Measurements from ENCODE around the gene HSCB.

The HSCB gene

GRCh38 chr22:28780296-28780695 lies 38.5 kb downstream of the HSCB start:
- no peak overlapping the region for H3K4me3 ChIP-seq (ENCODE audit: low read depth, low read length, poor library complexity, severe bottlenecking)
- H3K9me3 ChIP-seq (ENCODE audit: low read length): no peaks in the 10 kb centered on the region
- H3K27ac ChIP-seq (ENCODE audit: low read depth, low read length, poor library complexity, severe bottlenecking): no peak overlapping the region
- no peaks in the 10 kb centered on the region for H4K20me1 ChIP-seq (ENCODE audit: insufficient read depth, low read length)
- peaks cover 68% of the 10 kb centered on the region for H3K36me3 ChIP-seq (ENCODE audit: insufficient read depth, low read length)
- H3K9me2 ChIP-seq (ENCODE audit: low read depth, low read length): no peaks in the 10 kb centered on the region
- TF ChIP-seq EZH2 (IDR thresholded peaks at IDR 0.05; ENCODE audit: borderline replicate concordance, low read length) (no peak), CTCF (IDR thresholded peaks at IDR 0.05; ENCODE audit: low read length) (no peak)
- H3F3A ChIP-seq (ENCODE audit: insufficient read depth, low read length): no peaks in the 10 kb centered on the region
- H3K9ac ChIP-seq (ENCODE audit: low read length): no peak overlapping the region
- H3K27me3 ChIP-seq (ENCODE audit: insufficient read depth, low read length): no peaks in the 10 kb centered on the region
- no peak overlapping the region for H2AFZ ChIP-seq (ENCODE audit: low read length)
- H3K79me2 ChIP-seq (ENCODE audit: insufficient read depth, low read length): peaks cover 9% of the 10 kb centered on the region
- H3K4me1 ChIP-seq (ENCODE audit: insufficient read depth, low read length, severe bottlenecking): no peaks in the 10 kb centered on the region
- no peak overlapping the region for H3K4me2 ChIP-seq (ENCODE audit: low read length)

GRCh38 chr22:28783786-28784671 lies 42.2 kb downstream of the HSCB start:
- H3K9me2 ChIP-seq (ENCODE audit: low read depth, low read length): no peaks in the 10 kb centered on the region
- no peaks in the 10 kb centered on the region for H4K20me1 ChIP-seq (ENCODE audit: insufficient read depth, low read length)
- H3K79me2 ChIP-seq (ENCODE audit: insufficient read depth, low read length): no peaks in the 10 kb centered on the region
- no peak overlapping the region for H3K27ac ChIP-seq (ENCODE audit: low read depth, low read length, poor library complexity, severe bottlenecking)
- no peak overlapping the region for H3K4me3 ChIP-seq (ENCODE audit: low read depth, low read length, poor library complexity, severe bottlenecking)
- no peaks in the 10 kb centered on the region for H3K27me3 ChIP-seq (ENCODE audit: insufficient read depth, low read length)
- H3F3A ChIP-seq (ENCODE audit: insufficient read depth, low read length): no peaks in the 10 kb centered on the region
- no peak overlapping the region for H3K9ac ChIP-seq (ENCODE audit: low read length)
- H3K36me3 ChIP-seq (ENCODE audit: insufficient read depth, low read length): peaks cover 86% of the 10 kb centered on the region
- no peak overlapping the region for H2AFZ ChIP-seq (ENCODE audit: low read length)
- no peak overlapping the region for H3K4me2 ChIP-seq (ENCODE audit: low read length)
- H3K4me1 ChIP-seq (ENCODE audit: insufficient read depth, low read length, severe bottlenecking): no peaks in the 10 kb centered on the region
- no peaks in the 10 kb centered on the region for H3K9me3 ChIP-seq (ENCODE audit: low read length)
- TF ChIP-seq CTCF (IDR thresholded peaks at IDR 0.05; ENCODE audit: low read length): no peak
- TF ChIP-seq EZH2 (IDR thresholded peaks at IDR 0.05; ENCODE audit: borderline replicate concordance, low read length): no peak

GRCh38 chr22:28788601-28789000 lies 46.8 kb downstream of the HSCB start:
- Histone ChIP-seq H3F3A (ENCODE audit: insufficient read depth, low read length) (no peaks in the 10 kb centered on the region), H3K9me2 (ENCODE audit: low read depth, low read length) (no peaks in the 10 kb centered on the region), H3K9ac (ENCODE audit: low read length) (no peak overlapping the region), H3K4me2 (ENCODE audit: low read length) (no peak overlapping the region), H3K4me1 (ENCODE audit: insufficient read depth, low read length, severe bottlenecking) (peaks cover 25% of the 10 kb centered on the region), H3K27me3 (ENCODE audit: insufficient read depth, low read length) (no peaks in the 10 kb centered on the region), H2AFZ (ENCODE audit: low read length) (no peak overlapping the region), H3K27ac (ENCODE audit: low read depth, low read length, poor library complexity, severe bottlenecking) (no peak overlapping the region), H4K20me1 (ENCODE audit: insufficient read depth, low read length) (no peaks in the 10 kb centered on the region), H3K9me3 (ENCODE audit: low read length) (no peaks in the 10 kb centered on the region), H3K79me2 (ENCODE audit: insufficient read depth, low read length) (no peaks in the 10 kb centered on the region), H3K4me3 (ENCODE audit: low read depth, low read length, poor library complexity, severe bottlenecking) (no peak overlapping the region), H3K36me3 (ENCODE audit: insufficient read depth, low read length) (peaks cover 57% of the 10 kb centered on the region)
- TF ChIP-seq EZH2 (IDR thresholded peaks at IDR 0.05; ENCODE audit: borderline replicate concordance, low read length) (no peak), CTCF (IDR thresholded peaks at IDR 0.05; ENCODE audit: low read length) (no peak)
